Measurements from ENCODE around the gene GUCY2C.
A peak's percentile ranks its signal among the peaks of the same experiment; 100 is the strongest.

GUCY2C gene

DNA sequence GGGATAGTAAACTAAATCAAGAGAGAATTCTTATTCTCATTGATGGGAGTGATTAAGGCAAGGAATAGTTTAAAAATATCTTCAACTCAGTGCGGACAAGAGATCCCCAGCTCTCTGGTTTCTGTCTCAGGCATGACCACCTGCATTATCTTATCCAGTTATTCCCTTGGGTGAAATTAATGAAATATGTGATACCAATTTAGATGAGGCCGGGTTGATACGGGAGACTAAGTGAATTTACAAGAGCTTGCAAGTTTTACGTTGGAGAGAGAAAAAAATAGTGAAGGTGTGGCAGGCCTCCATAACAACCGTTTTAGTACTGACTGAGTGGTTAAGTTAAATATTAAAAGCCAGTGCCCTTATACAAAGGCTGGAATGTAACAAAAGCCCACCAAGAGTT is 67.6 kb downstream of the GUCY2C start:
- DNase-seq: no peak

GRCh38 chr12:14621826-14622225 is 74.6 kb downstream of the GUCY2C start:
- no peak for DNase-seq

GRCh38 chr12:14619741-14620501 is 76.5 kb downstream of the GUCY2C start:
- no peak for DNase-seq

DNA sequence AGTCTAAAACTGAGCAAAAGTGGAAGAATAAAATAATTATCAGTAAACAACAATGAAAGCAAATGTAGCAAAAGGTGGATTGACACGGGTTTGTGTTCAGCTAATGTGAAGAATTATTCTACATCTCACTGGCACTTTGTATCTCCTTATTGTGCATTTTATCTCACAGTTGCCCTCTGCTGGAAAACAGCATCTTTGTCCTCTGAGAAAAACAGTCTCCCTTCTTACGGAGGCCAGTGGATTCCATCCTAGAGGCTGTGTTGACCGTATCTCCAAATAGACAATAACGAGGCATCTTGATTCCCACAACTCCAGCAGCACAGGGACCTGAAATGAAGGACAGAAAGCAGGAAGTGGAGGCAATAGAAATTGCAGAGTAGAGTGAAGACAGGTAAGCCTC is 77.4 kb downstream of the GUCY2C start:
- peak in 5 of 56 donors; percentile 0 to 21 (median 2) for DNase-seq

DNA sequence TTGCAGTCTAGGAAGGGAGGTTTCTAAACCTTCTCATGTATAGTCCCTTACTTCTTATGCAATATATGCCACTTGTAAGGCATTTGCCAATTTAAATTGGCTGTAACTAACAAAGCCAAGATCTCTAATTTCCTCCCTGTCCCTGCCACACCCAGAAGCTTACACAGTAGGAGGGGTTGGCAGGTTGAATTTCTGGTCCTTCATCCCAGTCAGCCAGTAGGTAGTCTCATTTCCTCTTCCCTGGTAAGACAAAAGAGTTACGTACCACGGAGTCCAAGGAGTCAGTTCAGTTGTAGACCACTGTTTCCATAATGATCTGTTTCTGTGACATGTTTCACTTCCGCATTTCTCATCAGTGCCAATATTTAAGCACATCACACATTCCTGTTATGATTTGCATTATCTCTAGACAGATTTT is 81.7 kb downstream of the GUCY2C start:
- DNase-seq: no peak

- DNase-seq: peak in 1 of 56 donors; percentile 7
Observed at GRCh38 chr12:14613718-14614117, 82.7 kb downstream of the GUCY2C start.

- DNase-seq: peak in 2 of 56 donors; percentile 4 to 9
Observed at GRCh38 chr12:14612898-14613445, 83.4 kb downstream of the GUCY2C start.

GRCh38 chr12:14612250-14612649 is 84.1 kb downstream of the GUCY2C start:
- DNase-seq: no peak

- DNase-seq: no peak
Observed at GRCh38 chr12:14611640-14612203, 84.7 kb downstream of the GUCY2C start.

GRCh38 chr12:14607568-14607967 is 88.8 kb downstream of the GUCY2C start:
- DNase-seq: no peak

GRCh38 chr12:14605401-14605989 is 90.9 kb downstream of the GUCY2C start:
- no peak for DNase-seq

GRCh38 chr12:14601692-14602478 is 94.5 kb downstream of the GUCY2C start:
- DNase-seq: no peak

DNA sequence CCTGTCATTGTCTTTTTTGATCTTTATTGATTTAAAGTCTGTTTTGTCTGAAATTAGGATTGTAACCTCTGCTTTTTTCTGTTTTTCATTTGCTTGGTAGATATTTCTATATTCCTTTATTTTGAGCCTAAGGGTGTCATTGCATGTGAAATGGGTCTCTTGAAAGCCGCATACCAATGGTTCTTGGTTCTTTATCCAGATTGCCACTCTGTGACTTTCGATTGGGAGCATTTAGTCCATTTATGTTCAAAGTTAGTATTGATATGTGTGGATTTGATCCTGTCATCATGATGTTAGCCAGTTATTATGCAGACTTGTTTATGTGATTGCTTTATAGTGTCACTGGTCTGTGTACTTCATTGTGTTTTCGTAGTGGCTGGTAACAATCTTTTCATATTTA is 98.9 kb downstream of the GUCY2C start:
- no peak for DNase-seq

- no peak for DNase-seq
Observed at GRCh38 chr12:14591719-14592118, 104.7 kb downstream of the GUCY2C start.

- DNase-seq: no peak
Observed at GRCh38 chr12:14589169-14590004, 107.0 kb downstream of the GUCY2C start.

DNA sequence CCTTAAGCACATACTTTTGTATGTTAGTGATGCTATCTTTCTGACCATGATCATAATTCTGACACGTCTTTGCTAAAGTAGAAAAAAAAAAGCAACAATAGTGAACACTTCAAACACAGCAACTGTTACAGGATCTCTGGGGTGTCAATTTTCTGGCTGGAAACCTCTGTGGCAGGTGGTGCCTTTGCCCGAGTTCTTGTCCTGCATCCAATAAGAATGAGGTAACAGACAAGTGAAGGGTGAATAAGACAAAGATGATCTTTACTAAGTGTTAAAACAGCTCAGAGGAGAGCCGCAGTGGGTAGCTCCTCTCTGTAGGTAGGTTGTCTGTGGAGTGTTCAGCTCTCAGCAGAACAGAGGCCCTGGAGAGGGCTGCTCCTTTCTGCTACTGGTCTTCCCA is 107.8 kb downstream of the GUCY2C start:
- no peak for DNase-seq

GRCh38 chr12:14578646-14579045 is 117.8 kb downstream of the GUCY2C start:
- DNase-seq: no peak

GRCh38 chr12:14577344-14577743 is 119.1 kb downstream of the GUCY2C start:
- DNase-seq: no peak

DNA sequence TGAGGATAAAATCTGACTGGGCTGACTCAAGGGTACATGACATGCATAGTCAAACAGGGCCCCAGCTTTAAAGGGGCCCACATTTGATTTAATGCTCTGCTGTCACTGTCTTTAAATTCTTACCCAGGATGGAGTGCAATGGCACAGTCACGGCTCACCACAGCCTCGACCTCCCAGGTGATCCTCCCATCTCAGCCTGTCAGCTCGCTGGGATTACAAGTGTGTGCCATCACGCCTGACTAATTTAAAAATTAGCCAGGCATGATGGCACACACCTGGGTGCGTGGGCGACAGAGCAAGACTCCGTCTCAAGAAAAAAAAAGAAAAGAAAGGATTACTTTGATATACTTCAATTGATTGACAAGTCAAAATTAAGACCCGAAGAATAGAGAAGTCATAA is 119.5 kb downstream of the GUCY2C start:
- DNase-seq: no peak

DNA sequence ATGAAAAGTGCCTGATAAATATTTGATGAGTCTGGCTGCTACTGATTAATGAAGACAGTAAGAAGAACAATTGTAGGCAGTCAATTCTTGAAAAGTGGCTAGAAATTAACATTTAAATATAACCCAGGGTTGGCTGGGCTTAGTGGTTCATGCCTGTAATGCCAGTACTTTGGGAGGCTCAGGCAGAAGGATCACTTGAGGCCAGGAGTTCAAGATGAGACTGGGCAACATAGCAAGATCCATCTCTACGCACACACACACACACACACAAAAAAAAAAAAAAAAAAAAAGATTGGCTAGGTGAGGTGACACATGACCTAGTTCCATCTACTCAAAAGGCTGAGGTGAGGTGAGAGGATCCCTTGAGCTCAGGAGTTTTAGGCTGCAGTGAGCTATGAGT is 120.8 kb downstream of the GUCY2C start:
- DNase-seq: no peak

DNA sequence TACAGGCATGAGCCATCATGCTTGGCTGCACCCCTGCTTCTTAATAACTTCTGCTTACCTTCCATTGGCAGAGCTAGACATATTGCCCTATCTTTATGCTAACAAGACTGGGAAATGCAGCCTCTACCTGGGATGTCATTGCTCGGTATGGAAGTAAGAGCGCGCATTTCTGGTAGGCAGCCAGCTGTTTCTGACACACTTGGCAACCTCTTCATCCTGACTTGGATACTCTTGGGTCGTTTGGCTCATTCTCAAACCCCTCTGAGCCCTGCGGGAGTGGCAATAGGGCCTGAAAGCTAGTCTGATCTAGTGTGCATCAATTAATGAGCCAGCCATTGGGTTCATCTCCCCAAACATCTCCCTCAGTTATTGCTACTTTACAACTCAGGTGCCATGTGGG is 123.3 kb downstream of the GUCY2C start:
- no peak for DNase-seq

Measured in nucleus accumbens (tissue), 56 donors.